H1 (cell line): ENCODE results near the gene METTL1. TPM values are rescaled to one million over a fixed set of nuclear protein-coding genes. Genes with fewer than 3 reads are reported as not detected.

Source experiments
- CTCF ChIA-PET: fragments of 300-600 bp; sonication (Branson Sonifier 250); formaldehyde crosslinking; loops from one replicate; lab custom pipeline; 2021; ENCODE audit not compliant: partially characterized antibody; lab: Charles Lee
- POLR2A ChIA-PET: fragments of 300-600 bp; sonication (Branson Sonifier 250); formaldehyde crosslinking; loops from one replicate; lab custom pipeline; 2021; ENCODE audit warnings: inconsistent platforms; ENCODE audit not compliant: partially characterized antibody; lab: Charles Lee
- DNase-seq, 2 experiments: peaks; one replicate each; pipeline versions ENCODE4 v3.0.0 to v3.0.0-alpha.2; 2010 to 2022; ENCODE audit warnings: low spot score in 2 of 2, low read depth in 1 of 2, mixed read lengths in 1 of 2
- FAIRE-seq: peaks from 2 replicates; lab custom pipeline; 2011; peaks lifted over from hg19 to GRCh38; lab: Jason Lieb, UNC
- H2AFZ ChIP-seq: 2 replicates; pipeline ENCODE4 v1.8.1; 2012; ENCODE audit warnings: low read length, inconsistent platforms
- H2AK5ac ChIP-seq: 2 replicates; pipeline ENCODE4 v1.6.1; 2013; ENCODE audit warnings: low read depth, low read length
- H2BK120ac ChIP-seq: replicated peaks from 2 replicates; pipeline ENCODE3; 2013; ENCODE audit warnings: low read depth, low read length, inconsistent platforms
- H2BK12ac ChIP-seq: 2 replicates; pipeline ENCODE4 v1.6.1; 2013; ENCODE audit warnings: low read depth, low read length
- H2BK15ac ChIP-seq: 2 replicates; pipeline ENCODE4 v1.6.1; 2013; ENCODE audit warnings: low read length
- H2BK20ac ChIP-seq: 2 replicates; pipeline ENCODE4 v1.6.1; 2013; ENCODE audit warnings: low read length
- H2BK5ac ChIP-seq: 2 replicates; pipeline ENCODE4 v1.6.1; 2013; ENCODE audit warnings: low read depth, low read length
- H3K14ac ChIP-seq: 2 replicates; pipeline ENCODE4 v1.6.1; 2013; ENCODE audit warnings: inconsistent platforms; ENCODE audit not compliant: insufficient read length
- H3K18ac ChIP-seq: 2 replicates; pipeline ENCODE4 v1.6.1; 2013; ENCODE audit warnings: low read length; ENCODE audit errors: extremely low read depth
- H3K23ac ChIP-seq: 2 replicates; pipeline ENCODE4 v1.6.1; 2013; ENCODE audit warnings: inconsistent platforms; ENCODE audit not compliant: insufficient read length
- H3K23me2 ChIP-seq: 2 replicates; pipeline ENCODE4 v1.6.1; 2013; ENCODE audit warnings: low read depth, low read length
- H3K27ac ChIP-seq: 2 replicates; pipeline ENCODE4 v1.6.1; 2011; ENCODE audit warnings: low read depth, low read length, inconsistent platforms
- H3K27me3 ChIP-seq, 4 experiments: replicated peaks in 1 of 4; 1 replicate in 1 of 4; 2 replicates in 3 of 4; pipeline versions ENCODE4 v1.6.1 to v1.8.1; 2011 to 2013; ENCODE audit warnings: low read length in 3 of 4, mild to moderate bottlenecking in 3 of 4, inconsistent platforms in 2 of 4, mixed read lengths in 2 of 4, moderate library complexity in 1 of 4; ENCODE audit not compliant: control insufficient read depth in 3 of 4, insufficient read depth in 3 of 4; ENCODE audit errors: extremely low read depth in 1 of 4
- H3K36me3 ChIP-seq, 4 experiments: 2 replicates each; pipeline versions ENCODE4 v1.6.1 to v1.8.1; 2011 to 2013; ENCODE audit warnings: mild to moderate bottlenecking in 4 of 4, low read length in 3 of 4, moderate library complexity in 2 of 4, control low read depth in 1 of 4, inconsistent platforms in 1 of 4; ENCODE audit not compliant: insufficient read depth in 4 of 4, control insufficient read depth in 2 of 4
- H3K4ac ChIP-seq: replicated peaks from 2 replicates; pipeline ENCODE3; 2013; ENCODE audit warnings: low read length, low read depth, mixed read lengths, inconsistent platforms; ENCODE audit not compliant: insufficient read length
- H3K4me1 ChIP-seq, 4 experiments: replicated peaks in 1 of 4; 1 replicate in 1 of 4; 2 replicates in 3 of 4; pipeline versions ENCODE4 v1.6.1 to v1.8.1; 2011 to 2013; ENCODE audit warnings: low read length in 3 of 4, inconsistent platforms in 2 of 4, mixed read lengths in 1 of 4; ENCODE audit not compliant: insufficient read depth in 4 of 4, control insufficient read depth in 3 of 4
- H3K4me2 ChIP-seq, 2 experiments: 2 replicates each; pipeline versions ENCODE4 v1.6.1 to v1.8.1; 2011 to 2013; ENCODE audit warnings: low read depth in 2 of 2, low read length in 2 of 2, control low read depth in 1 of 2, inconsistent platforms in 1 of 2, mild to moderate bottlenecking in 1 of 2; ENCODE audit not compliant: insufficient read depth in 1 of 2
- H3K4me3 ChIP-seq, 4 experiments: fragments of 200-600, 300-600 bp in 1 of 4; sonication (generic), shearing (Covaris generic), sonication (Bioruptor Twin) in 1 of 4; 2 replicates each; pipeline versions ENCODE4 v1.5.1 to v1.8.1; 2011 to 2016; ENCODE audit warnings: low read length in 4 of 4, low read depth in 3 of 4, control low read depth in 2 of 4, inconsistent platforms in 2 of 4, mild to moderate bottlenecking in 2 of 4, mixed read lengths in 1 of 4, moderate library complexity in 1 of 4; ENCODE audit not compliant: insufficient read depth in 2 of 4; ENCODE audit errors: extremely low read depth in 1 of 4
- H3K56ac ChIP-seq: replicated peaks from 2 replicates; pipeline ENCODE3; 2013; ENCODE audit warnings: low read depth, mild to moderate bottlenecking, mixed read lengths, low read length, inconsistent platforms; ENCODE audit not compliant: insufficient read length
- H3K79me1 ChIP-seq: 2 replicates; pipeline ENCODE4 v1.6.1; 2013; ENCODE audit warnings: low read depth, low read length, control low read depth
- H3K79me2 ChIP-seq, 2 experiments: 2 replicates each; pipeline versions ENCODE4 v1.6.1 to v1.8.1; 2012 to 2013; ENCODE audit warnings: low read length in 2 of 2, mild to moderate bottlenecking in 2 of 2, inconsistent platforms in 1 of 2; ENCODE audit not compliant: insufficient read depth in 2 of 2, control insufficient read depth in 1 of 2
- H3K9ac ChIP-seq, 4 experiments: replicated peaks in 1 of 4; 1 replicate in 1 of 4; 2 replicates in 3 of 4; pipeline versions ENCODE4 v1.6.1 to v1.8.1; 2011 to 2013; ENCODE audit warnings: low read depth in 3 of 4, low read length in 3 of 4, control low read depth in 2 of 4, mild to moderate bottlenecking in 2 of 4, moderate library complexity in 2 of 4, inconsistent platforms in 1 of 4; ENCODE audit errors: extremely low read depth in 1 of 4
- H3K9me3 ChIP-seq, 2 experiments: 2 replicates each; pipeline versions ENCODE4 v1.6.1 to v1.8.1; 2012 to 2013; ENCODE audit warnings: mild to moderate bottlenecking in 2 of 2, moderate library complexity in 2 of 2, control low read depth in 1 of 2, inconsistent platforms in 1 of 2, low read depth in 1 of 2, low read length in 1 of 2, mixed read lengths in 1 of 2; ENCODE audit not compliant: insufficient read depth in 2 of 2
- H4K20me1 ChIP-seq, 2 experiments: replicated peaks in 1 of 2; 2 replicates each; pipeline versions ENCODE3 to v1.8.1; 2011 to 2013; ENCODE audit warnings: inconsistent platforms in 2 of 2, low read length in 2 of 2, mild to moderate bottlenecking in 1 of 2; ENCODE audit not compliant: insufficient read depth in 2 of 2, control insufficient read depth in 1 of 2
- H4K5ac ChIP-seq: 2 replicates; pipeline ENCODE4 v1.6.1; 2013; ENCODE audit warnings: low read length, low read depth, mixed read lengths, inconsistent platforms; ENCODE audit not compliant: insufficient read length
- H4K8ac ChIP-seq: 2 replicates; pipeline ENCODE4 v1.8.0; 2013; ENCODE audit warnings: mild to moderate bottlenecking, moderate library complexity, low read length, inconsistent platforms; ENCODE audit not compliant: insufficient read depth; ENCODE audit errors: extremely low read depth
- H4K91ac ChIP-seq: replicated peaks from 2 replicates; pipeline ENCODE3; 2013; ENCODE audit warnings: low read length, mixed read lengths, inconsistent platforms; ENCODE audit not compliant: insufficient read length
- BRCA1 ChIP-seq: IDR thresholded peaks from 2 replicates; pipeline ENCODE4 v1.6.1; 2012; ENCODE audit warnings: low read depth, low read length, improper control_type of control experiment
- CBX5 ChIP-seq: fragments of 300-800, 300-1000 bp; sonication (generic); IDR thresholded peaks from 2 replicates; pipeline ENCODE4 v1.7.1; 2016; ENCODE audit warnings: antibody characterized with exemption, low read length, low read depth
- HDAC6 ChIP-seq: IDR thresholded peaks from one replicate; pipeline ENCODE4 v1.7.1; 2012; ENCODE audit warnings: low read depth, mild to moderate bottlenecking, inconsistent platforms, low read length, moderate library complexity
- KDM1A ChIP-seq: fragments of 200-600, 300-600 bp; sonication (generic); IDR thresholded peaks from 2 replicates; pipeline ENCODE4 v1.7.1; 2016; ENCODE audit warnings: mild to moderate bottlenecking, low read length, borderline replicate concordance
- RFX5 ChIP-seq: IDR thresholded peaks from 2 replicates; pipeline ENCODE4 v1.6.1; 2011; ENCODE audit warnings: low read depth, low read length, improper control_type of control experiment, borderline replicate concordance
- SIN3A ChIP-seq, 2 experiments: IDR thresholded peaks in 1 of 2; conservative IDR thresholded peaks in 1 of 2; 2 replicates each; pipeline ENCODE4 v1.6.1; 2011 to 2012; ENCODE audit warnings: low read length in 2 of 2, improper control_type of control experiment in 1 of 2, low read depth in 1 of 2, mild to moderate bottlenecking in 1 of 2
- WGBS, 2 experiments: shearing (Covaris generic) in 1 of 2; methylation state at CpG; one replicate each; pipeline versions ENCODE4 v1.1.6 to v1.1.7; 2013 to 2015; ENCODE audit warnings: low lambda C conversion rate in 2 of 2, mixed read lengths in 2 of 2, inconsistent platforms in 1 of 2, low coverage in 1 of 2, missing lambda C conversion rate in 1 of 2; ENCODE audit not compliant: insufficient replicate concordance in 2 of 2, insufficient coverage in 1 of 2, insufficient read length in 1 of 2; ENCODE audit errors: extremely low coverage in 1 of 2, missing lambda C conversion rate in 1 of 2; 5-methylcytosine and 5-hydroxymethylcytosine counted together
- polyA plus RNA-seq, 7 experiments: library from polyadenylated mRNA; depleted of rRNA in 3 of 7; stranded (reverse) in 5 of 7; unstranded in 2 of 7; fragments of >200 nt in 5 of 7; fragments of 200-250 nt in 2 of 7; gene quantifications; 1 replicate in 5 of 7; 2 replicates in 1 of 7; 4 replicates in 1 of 7; pipeline versions ENCODE4 v1.2.1 to v1.2.3, GENCODE V29; 2011 to 2013; ENCODE audit warnings: missing spikeins in 2 of 7, mixed read lengths in 2 of 7
- total RNA-seq: library from RNA; stranded (reverse); fragmentation: NEBNext Ultra II Directional; extraction: Animal tissue kit (Norgen Biotek cat#: 25700); gene quantifications from 2 replicates; pipeline ENCODE4 v1.2.1, GENCODE V29; 2021

Gene METTL1
- total and polyA plus RNA-seq, 2 of the 8 experiments (the other 6 are each of a cell fraction or from before 2014, with no cell fraction given), result 40.5 to 46.0 TPM

- POLR2A ChIA-PET, result interaction anchor here (0.6 to 1.4 kb wide), 4 partner anchors 8 to 74 kb away, joined by 3 read pairs; no protein-coding TSS in a partner anchor
- H3K4me1 ChIP-seq, result no peaks in the 10 kb centered on the region
- 88% methylated on average over 15 of the region's 15 CpGs; no CpG with 5 or more reads in 1 of the 2 experiments for WGBS, 2 experiments
- no peaks in the 10 kb centered on the region for H3K9me3 ChIP-seq
- H4K20me1 ChIP-seq, result peaks cover 0 to 3% of the 10 kb centered on the region in 2 experiments
- H3K18ac ChIP-seq, result no peak overlapping the region
- H3K14ac ChIP-seq, result no peak overlapping the region
- H3K4ac ChIP-seq, result no peak overlapping the region
- no peak overlapping the region for H3K9ac ChIP-seq
- H3K23ac ChIP-seq, result no peak overlapping the region
- H4K8ac ChIP-seq, result no peak overlapping the region
- no peak overlapping the region for H2BK15ac ChIP-seq
- H4K91ac ChIP-seq, result no peak overlapping the region
- FAIRE-seq, result no peak
- CTCF ChIA-PET, result interaction anchor here (1.2 to 11.7 kb wide), 7 partner anchors 12 to 134 kb away, joined by 3 to 149 read pairs (median 4); partner anchors contain the start of genes AGAP2, B4GALNT1 and OS9
- no peak overlapping the region for H2AFZ ChIP-seq
- H3K27me3 ChIP-seq, result peaks cover 0 to 4% (median 1%) of the 10 kb centered on the region in 4 experiments; a peak in 3 of 7 replicates
- H3K56ac ChIP-seq, result no peak overlapping the region
- H2BK5ac ChIP-seq, result no peak overlapping the region
- no peak overlapping the region for H2BK20ac ChIP-seq
- H3K27ac ChIP-seq, result no peak overlapping the region
- peak in 1 of 2 experiments; percentile 4 for DNase-seq
- no peak overlapping the region for H2AK5ac ChIP-seq
- H2BK12ac ChIP-seq, result no peak overlapping the region
- no peak overlapping the region for H4K5ac ChIP-seq
- H3K79me2 ChIP-seq, result no peaks in the 10 kb centered on the region
- H3K23me2 ChIP-seq, result no peaks in the 10 kb centered on the region
- H3K4me3 ChIP-seq, result no peak overlapping the region
- peaks cover 0 to 22% (median 5%) of the 10 kb centered on the region in 4 experiments; a peak in 4 of 8 replicates for H3K36me3 ChIP-seq
- H3K4me2 ChIP-seq, result no peak overlapping the region
- no peak overlapping the region for H2BK120ac ChIP-seq
- no peaks in the 10 kb centered on the region for H3K79me1 ChIP-seq
- TF ChIP-seq CBX5, result no peak
- TF ChIP-seq BRCA1, result no peak
- TF ChIP-seq HDAC6, result no peak
- no peak for TF ChIP-seq RFX5
- TF ChIP-seq SIN3A (conservative IDR thresholded peaks at IDR 0.05 in 1 of 2, IDR thresholded peaks at IDR 0.05 in 1 of 2; ENCODE audit: low read depth in 1 of 2, low read length in 2 of 2), result no peak
- TF ChIP-seq KDM1A, result no peak
Measured at GRCh38 chr12:57718641-57719528, 53.0 kb downstream of the METTL1 start.
